K562 (cell line): ENCODE data around the gene ABHD5. TPM values are rescaled to one million over a fixed set of nuclear protein-coding genes. Genes with fewer than 3 reads are reported as not detected.

ENCODE experiments used
- ARID1B ChIP-seq: fragments of 450-650 bp; IDR thresholded peaks from 2 replicates; pipeline ENCODE4 v1.6.1; 2016; ENCODE audit warnings: antibody characterized with exemption, mild to moderate bottlenecking, inconsistent platforms
- CBX1 ChIP-seq: sonication (generic); IDR thresholded peaks from 2 replicates; pipeline ENCODE4 v1.6.1; 2016; ENCODE audit warnings: antibody characterized with exemption, low read depth, mild to moderate bottlenecking
- CCNT2 ChIP-seq: IDR thresholded peaks from 2 replicates; pipeline ENCODE4 v1.6.1; 2011; ENCODE audit warnings: borderline replicate concordance, low read depth, mild to moderate bottlenecking, moderate library complexity, mixed read lengths, low read length; ENCODE audit not compliant: insufficient read length; ENCODE audit errors: extremely low read depth
- CHD2 ChIP-seq: IDR thresholded peaks from 2 replicates; pipeline ENCODE4 v1.6.1; 2011; ENCODE audit warnings: low read depth, low read length
- CTBP1 ChIP-seq: fragments of 450-650 bp; IDR thresholded peaks from 2 replicates; pipeline ENCODE4 v1.6.1; 2016; ENCODE audit warnings: borderline replicate concordance
- CXXC5 ChIP-seq: fragments of 250-450 bp; sonication (Bioruptor Pico); IDR thresholded peaks from 2 replicates; pipeline ENCODE4 v1.8.0; 2022; ENCODE audit warnings: inconsistent platforms, mild to moderate bottlenecking, moderate library complexity
- E2F3 ChIP-seq: fragments of 250-450 bp; sonication (Bioruptor Pico); IDR thresholded peaks from 2 replicates; pipeline ENCODE4 v1.4.0; 2020; ENCODE audit warnings: mild to moderate bottlenecking
- FOXJ2 ChIP-seq: fragments of 200-800 bp; sonication (Bioruptor generic); IDR thresholded peaks from 2 replicates; pipeline ENCODE4 v1.6.1; 2016; ENCODE audit warnings: missing genetic modification characterization, missing compliant biosample characterization
- FOXP1 ChIP-seq: sonication (generic); formaldehyde crosslinking; IDR thresholded peaks from 2 replicates; pipeline ENCODE4 v1.8.0; 2022; ENCODE audit warnings: mild to moderate bottlenecking, missing genetic modification reagents
- LEF1 ChIP-seq: fragments of 450-650 bp; IDR thresholded peaks from 2 replicates; pipeline ENCODE4 v1.6.1; 2016; ENCODE audit warnings: mild to moderate bottlenecking
- NR2C1 ChIP-seq, 2 experiments: fragments of 450-650 bp; IDR thresholded peaks; 2 replicates each; pipeline ENCODE4 v1.6.1; 2017; ENCODE audit warnings: mild to moderate bottlenecking in 2 of 2, antibody characterized with exemption in 1 of 2, inconsistent platforms in 1 of 2, missing compliant biosample characterization in 1 of 2, missing genetic modification characterization in 1 of 2
- NUFIP1 ChIP-seq: fragments of 450-650 bp; IDR thresholded peaks from 2 replicates; pipeline ENCODE4 v1.6.1; 2018; ENCODE audit not compliant: partially characterized antibody
- PCBP2 ChIP-seq: fragments of 200-400 bp; formaldehyde crosslinking; IDR thresholded peaks from 2 replicates; pipeline ENCODE4 v1.6.1; 2018; ENCODE audit warnings: low read length, low read depth, mild to moderate bottlenecking, moderate library complexity; ENCODE audit not compliant: poor library complexity, severe bottlenecking
- POLR3A ChIP-seq: IDR thresholded peaks from 2 replicates; pipeline ENCODE4 v1.6.1; 2011; ENCODE audit warnings: borderline replicate concordance, mild to moderate bottlenecking, moderate library complexity; ENCODE audit not compliant: insufficient read length, insufficient read depth; ENCODE audit errors: extremely low read depth
- RBM25 ChIP-seq: fragments of 200-400 bp; formaldehyde crosslinking; IDR thresholded peaks from 2 replicates; pipeline ENCODE4 v1.6.1; 2018; ENCODE audit warnings: low read length, low read depth, moderate library complexity; ENCODE audit not compliant: severe bottlenecking
- SMARCA4 ChIP-seq: fragments of 450-650 bp; IDR thresholded peaks from 2 replicates; pipeline ENCODE4 v1.6.1; 2016
- SOX6 ChIP-seq: fragments of 450-650 bp; IDR thresholded peaks from 2 replicates; pipeline ENCODE4 v1.6.1; 2014; ENCODE audit warnings: mild to moderate bottlenecking
- TAF15 ChIP-seq: fragments of 200-400 bp; formaldehyde crosslinking; IDR thresholded peaks from 2 replicates; pipeline ENCODE4 v1.6.1; 2017; ENCODE audit warnings: mild to moderate bottlenecking, low read depth, low read length, moderate library complexity
- TRIM24 ChIP-seq, 2 experiments: fragments of 450-650 bp; IDR thresholded peaks; 2 replicates each; pipeline ENCODE4 v1.6.1; 2016
- ZC3H8 ChIP-seq: fragments of 450-650 bp; IDR thresholded peaks from 2 replicates; pipeline ENCODE4 v1.6.1; 2017
- ZNF140 ChIP-seq: fragments of 250-450 bp; sonication (Bioruptor Pico); IDR thresholded peaks from 2 replicates; pipeline ENCODE4 v1.8.0; 2021; ENCODE audit warnings: moderate library complexity, mild to moderate bottlenecking, inconsistent platforms
- ZNF583 ChIP-seq: fragments of 250-450 bp; sonication (Bioruptor Pico); IDR thresholded peaks from 2 replicates; pipeline ENCODE4 v1.4.0; 2020
- ZNF586 ChIP-seq: fragments of 450-650 bp; formaldehyde crosslinking; conservative IDR thresholded peaks from 2 replicates; pipeline ENCODE4 v1.4.0; 2020; ENCODE audit warnings: mild to moderate bottlenecking, moderate library complexity
- ZNF644 ChIP-seq: fragments of 200-800 bp; sonication (Bioruptor generic); IDR thresholded peaks from 2 replicates; pipeline ENCODE4 v1.6.1; 2016; ENCODE audit warnings: low read depth, missing genetic modification characterization, missing compliant biosample characterization
- polyA plus RNA-seq, 8 experiments: library from polyadenylated mRNA; depleted of rRNA in 4 of 8; stranded (reverse) in 5 of 8; unstranded in 3 of 8; fragments of >200 nt; fragmentation: Nextera tagmentation in 2 of 8; fragmentation: Illumina TruSeq in 1 of 8; extraction: Ambion mirVana in 2 of 8; extraction: Trizol in 1 of 8; gene quantifications; 2 replicates each; pipeline versions ENCODE4 v1.2.1 to v1.2.3, GENCODE V29; 2011 to 2014; ENCODE audit warnings: inconsistent platforms in 1 of 8, missing spikeins in 1 of 8
- total RNA-seq, 7 experiments: library from RNA; depleted of rRNA in 6 of 7; stranded (reverse); fragments of >200 nt in 6 of 7; fragmentation: Illumina TruSeq in 2 of 7; extraction: Trizol in 2 of 7; gene quantifications; 2 replicates each; pipeline versions ENCODE4 v1.2.1 to v1.2.3, GENCODE V29; 2011 to 2021; ENCODE audit warnings: low replicate concordance in 1 of 7
- TF ChIP-seq, protein P1 (sequence below): fragments of 450-650 bp; IDR thresholded peaks from 2 replicates; pipeline ENCODE4 v1.6.1; 2017; ENCODE audit warnings: antibody characterized with exemption, mild to moderate bottlenecking

ABHD5 gene
- total and polyA plus RNA-seq, 9 of the 15 experiments (the other 6 are each of a cell fraction or from before 2014, with no cell fraction given): 27.8 to 61.7 (median 39.9) TPM

DNA sequence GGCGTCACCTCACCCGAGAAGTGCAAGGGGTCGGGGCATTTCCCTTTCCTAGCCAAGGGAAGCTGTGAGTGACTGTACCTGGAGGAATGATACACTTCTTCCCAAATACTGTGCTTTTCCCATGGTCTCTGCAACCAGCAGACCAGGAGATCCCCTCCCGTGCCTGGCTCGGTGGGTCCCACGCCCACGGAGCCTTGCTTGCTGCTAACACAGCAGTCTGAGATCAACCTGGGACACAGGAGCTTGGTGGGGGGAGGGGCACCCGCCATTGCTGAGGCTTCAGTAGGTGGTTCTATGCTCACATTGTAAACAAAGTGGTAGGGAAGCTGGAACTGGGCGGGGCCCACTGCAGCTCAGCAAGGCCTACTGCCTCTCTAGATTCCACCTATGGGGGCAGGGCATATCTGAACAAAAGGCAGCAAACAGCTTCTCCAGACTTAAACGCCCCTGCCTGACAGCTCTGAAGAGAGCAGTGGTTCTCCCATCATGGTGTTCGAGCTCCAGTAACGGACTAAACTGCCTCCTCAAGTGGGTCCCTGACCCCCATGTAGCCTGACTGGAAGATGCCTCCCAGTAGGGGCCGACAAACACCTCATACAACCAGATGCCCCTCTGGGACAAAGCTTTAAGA, 31.4 kb upstream of the ABHD5 start (continued):
- TF ChIP-seq POLR3A: no peak
- TF ChIP-seq E2F3: no peak
- no peak for TF ChIP-seq NR2C1 (IDR thresholded peaks at IDR 0.05)
- peak; percentile 34; the same call in 1 of the 2 replicates for TF ChIP-seq NR2C1 (tag; IDR thresholded peaks at IDR 0.05)
- TF ChIP-seq ZC3H8: no peak
- no peak for TF ChIP-seq CBX1
- TF ChIP-seq FOXP1 (CRISPR knock-in tag): peak; percentile 69; the same call in 1 of the 2 replicates
- peak; percentile 55 for TF ChIP-seq CXXC5 (CRISPR knock-in tag)
- peak; percentile 42 for TF ChIP-seq ARID1B
- 0 out of 2 replicates have a peak, but pooled peaks have one; percentile 55 for TF ChIP-seq CHD2
- no peak for TF ChIP-seq RBM25
- TF ChIP-seq LEF1: peak; percentile 90; the same call in 1 of the 2 replicates
- peak; percentile 56; the same call in 1 of the 2 replicates for TF ChIP-seq ZNF583 (CRISPR knock-in tag)
- TF ChIP-seq CTBP1: peak; percentile 38; the same call in 1 of the 2 replicates
- TF ChIP-seq PCBP2: no peak
- TF ChIP-seq ZNF140 (CRISPR knock-in tag): no peak
- TF ChIP-seq ZNF586: no peak
- TF ChIP-seq FOXJ2 (tag): peak; percentile 82
- no peak for TF ChIP-seq CCNT2
- TF ChIP-seq TAF15: no peak
- peak; percentile 71 to 77 for TF ChIP-seq TRIM24 (IDR thresholded peaks at IDR 0.05)
- TF ChIP-seq SOX6: peak; percentile 70
- peak; percentile 37; the same call in 1 of the 2 replicates for TF ChIP-seq SMARCA4
- TF ChIP-seq, protein P1, sequence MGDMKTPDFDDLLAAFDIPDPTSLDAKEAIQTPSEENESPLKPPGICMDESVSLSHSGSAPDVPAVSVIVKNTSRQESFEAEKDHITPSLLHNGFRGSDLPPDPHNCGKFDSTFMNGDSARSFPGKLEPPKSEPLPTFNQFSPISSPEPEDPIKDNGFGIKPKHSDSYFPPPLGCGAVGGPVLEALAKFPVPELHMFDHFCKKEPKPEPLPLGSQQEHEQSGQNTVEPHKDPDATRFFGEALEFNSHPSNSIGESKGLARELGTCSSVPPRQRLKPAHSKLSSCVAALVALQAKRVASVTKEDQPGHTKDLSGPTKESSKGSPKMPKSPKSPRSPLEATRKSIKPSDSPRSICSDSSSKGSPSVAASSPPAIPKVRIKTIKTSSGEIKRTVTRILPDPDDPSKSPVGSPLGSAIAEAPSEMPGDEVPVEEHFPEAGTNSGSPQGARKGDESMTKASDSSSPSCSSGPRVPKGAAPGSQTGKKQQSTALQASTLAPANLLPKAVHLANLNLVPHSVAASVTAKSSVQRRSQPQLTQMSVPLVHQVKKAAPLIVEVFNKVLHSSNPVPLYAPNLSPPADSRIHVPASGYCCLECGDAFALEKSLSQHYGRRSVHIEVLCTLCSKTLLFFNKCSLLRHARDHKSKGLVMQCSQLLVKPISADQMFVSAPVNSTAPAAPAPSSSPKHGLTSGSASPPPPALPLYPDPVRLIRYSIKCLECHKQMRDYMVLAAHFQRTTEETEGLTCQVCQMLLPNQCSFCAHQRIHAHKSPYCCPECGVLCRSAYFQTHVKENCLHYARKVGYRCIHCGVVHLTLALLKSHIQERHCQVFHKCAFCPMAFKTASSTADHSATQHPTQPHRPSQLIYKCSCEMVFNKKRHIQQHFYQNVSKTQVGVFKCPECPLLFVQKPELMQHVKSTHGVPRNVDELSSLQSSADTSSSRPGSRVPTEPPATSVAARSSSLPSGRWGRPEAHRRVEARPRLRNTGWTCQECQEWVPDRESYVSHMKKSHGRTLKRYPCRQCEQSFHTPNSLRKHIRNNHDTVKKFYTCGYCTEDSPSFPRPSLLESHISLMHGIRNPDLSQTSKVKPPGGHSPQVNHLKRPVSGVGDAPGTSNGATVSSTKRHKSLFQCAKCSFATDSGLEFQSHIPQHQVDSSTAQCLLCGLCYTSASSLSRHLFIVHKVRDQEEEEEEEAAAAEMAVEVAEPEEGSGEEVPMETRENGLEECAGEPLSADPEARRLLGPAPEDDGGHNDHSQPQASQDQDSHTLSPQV: peak; percentile 88
- no peak for TF ChIP-seq NUFIP1
- peak; percentile 82 for TF ChIP-seq ZNF644 (tag)
